ENCODE results near the gene SNAI1.
"Not testable (repeated sequence)": the region's sequence is repeated elsewhere in the genome, so short reads cannot be mapped to it uniquely, and the experiment has no call there.

The SNAI1 gene

DNA sequence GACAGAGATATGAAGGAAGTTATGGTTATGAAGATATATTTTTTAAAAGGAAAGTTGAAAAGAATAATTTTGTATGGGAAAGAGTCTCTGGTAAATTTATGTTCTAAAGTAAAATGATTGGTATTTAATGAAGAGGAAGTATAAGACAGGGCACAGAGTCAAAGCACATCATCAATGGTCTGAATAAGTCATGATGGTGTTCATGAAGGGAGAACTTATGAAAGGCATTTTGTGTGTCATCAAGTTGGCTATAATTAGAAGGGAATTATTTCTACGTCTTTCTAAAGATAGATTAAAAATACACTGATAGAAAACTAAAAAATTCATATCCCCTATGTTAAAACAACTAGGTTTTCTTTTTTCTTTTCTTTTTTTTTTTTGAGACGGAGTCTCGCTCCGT is 21.4 kb upstream of the SNAI1 start:
- FAIRE-seq (no peak), DNase-seq (ENCODE audit: insufficient read length, low spot score) (no peak)

- FAIRE-seq, result peak; percentile 33
Measured at GRCh38 chr20:49964964-49965780, 17.6 kb upstream of the SNAI1 start.

DNA sequence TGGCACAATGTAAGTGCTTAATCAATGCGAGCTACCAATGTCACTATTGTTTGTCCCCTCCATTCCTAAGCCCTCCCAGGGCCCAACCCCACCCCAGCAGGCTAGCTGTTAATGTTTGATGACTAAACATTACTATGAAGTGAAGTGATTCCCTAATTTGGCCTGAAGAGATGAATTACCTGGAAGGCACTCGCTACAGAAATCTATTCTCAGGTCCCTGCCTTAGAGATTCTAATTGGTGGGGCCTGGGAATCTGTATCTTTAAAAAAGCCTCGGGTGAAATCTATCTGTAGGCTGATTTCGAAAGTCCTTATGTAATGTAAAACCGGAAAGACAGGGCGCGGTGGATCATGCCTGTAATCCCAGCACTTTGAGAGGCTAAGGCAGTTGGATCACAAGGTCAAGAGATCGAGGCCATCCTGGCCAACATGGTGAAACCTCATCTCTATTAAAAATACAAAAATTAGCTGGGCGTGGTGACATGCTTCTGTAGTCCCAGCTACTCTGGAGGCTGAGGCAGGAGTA is 16.9 kb upstream of the SNAI1 start:
- DNase-seq (ENCODE audit: insufficient read length, low spot score) (no peak), FAIRE-seq (no peak)

More at GRCh38 chr20:49964964-49965780, 17.6 kb upstream of the SNAI1 start:
- peak; percentile 46 for DNase-seq (ENCODE audit: insufficient read length, low spot score)

GRCh38 chr20:49966861-49967260 is 15.9 kb upstream of the SNAI1 start:
- DNase-seq (ENCODE audit: insufficient read length, low spot score), result no peak
- no peak for FAIRE-seq

GRCh38 chr20:49969234-49969633 is 13.5 kb upstream of the SNAI1 start:
- FAIRE-seq (no peak), DNase-seq (ENCODE audit: insufficient read length, low spot score) (no peak)

GRCh38 chr20:49969946-49970345 is 12.8 kb upstream of the SNAI1 start:
- FAIRE-seq (no peak), DNase-seq (ENCODE audit: insufficient read length, low spot score) (no peak)

GRCh38 chr20:49970498-49970897 is 12.3 kb upstream of the SNAI1 start:
- DNase-seq (ENCODE audit: insufficient read length, low spot score), result no peak
- no peak for FAIRE-seq

DNA sequence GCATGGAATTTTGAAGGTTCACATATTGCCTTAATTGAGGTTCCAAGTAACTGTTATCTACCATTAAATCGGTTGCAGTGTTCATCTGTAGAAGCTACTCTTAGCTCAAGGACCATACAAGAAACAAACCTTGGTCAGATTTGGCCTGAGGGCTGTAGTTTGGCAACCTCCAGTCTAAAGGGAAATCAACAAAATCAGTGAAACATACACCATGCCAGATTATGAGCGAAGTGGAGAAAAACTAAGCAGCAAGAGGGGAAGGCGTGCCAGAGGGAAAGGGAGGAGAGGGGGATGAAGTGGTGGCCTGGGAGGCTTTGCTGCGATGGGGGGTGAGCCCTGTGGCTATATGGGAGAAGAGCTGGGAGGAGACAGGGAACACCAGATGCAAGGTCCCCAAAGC is 8.8 kb upstream of the SNAI1 start:
- FAIRE-seq, result no peak
- no peak for DNase-seq (ENCODE audit: insufficient read length, low spot score)

DNA sequence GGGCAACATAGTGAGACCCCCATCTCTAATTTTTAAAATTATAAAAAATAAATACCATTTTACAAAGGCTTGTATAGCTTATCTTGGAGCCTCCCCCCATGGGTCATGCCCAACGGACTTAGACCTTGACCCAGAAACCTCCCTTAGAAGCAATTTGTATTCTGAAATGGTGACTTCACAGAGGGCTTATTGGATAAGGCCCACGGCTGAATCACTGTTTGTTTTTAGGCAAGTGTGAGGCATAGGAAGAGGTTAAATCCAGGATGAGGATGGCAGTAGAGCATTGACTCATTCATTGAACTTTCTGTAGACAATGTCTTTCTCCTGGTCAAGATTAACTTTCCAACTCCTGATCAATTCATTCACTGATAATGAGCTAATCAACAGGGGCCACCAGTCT is 6.2 kb upstream of the SNAI1 start:
- DNase-seq (ENCODE audit: insufficient read length, low spot score) (no peak), FAIRE-seq (no peak)

GRCh38 chr20:49977740-49978139 is 5.0 kb upstream of the SNAI1 start:
- FAIRE-seq; DNase-seq (ENCODE audit: insufficient read length, low spot score): not testable (repeated sequence)

DNA sequence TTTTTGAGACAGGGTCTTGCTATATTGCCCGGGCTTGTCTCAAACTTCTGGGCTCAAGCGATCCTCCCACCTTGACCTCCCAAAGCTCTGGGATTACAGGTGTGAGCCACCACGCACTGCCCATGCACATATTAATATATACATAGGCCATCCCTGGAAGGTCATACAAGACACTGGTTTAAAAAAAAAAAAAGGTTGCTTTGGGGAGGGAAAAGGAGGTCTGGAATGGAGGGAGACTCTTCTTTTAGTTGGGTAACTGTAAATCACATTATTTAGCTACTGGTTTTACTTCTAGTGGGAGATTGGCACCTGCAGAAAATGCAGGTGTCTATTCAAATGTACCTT is 4.1 kb upstream of the SNAI1 start:
- DNase-seq (ENCODE audit: insufficient read length, low spot score), result no peak
- FAIRE-seq, result no peak

GRCh38 chr20:49979030-49979832 is 3.5 kb upstream of the SNAI1 start:
- FAIRE-seq (peak; percentile 37), DNase-seq (ENCODE audit: insufficient read length, low spot score) (peak; percentile 61)

DNA sequence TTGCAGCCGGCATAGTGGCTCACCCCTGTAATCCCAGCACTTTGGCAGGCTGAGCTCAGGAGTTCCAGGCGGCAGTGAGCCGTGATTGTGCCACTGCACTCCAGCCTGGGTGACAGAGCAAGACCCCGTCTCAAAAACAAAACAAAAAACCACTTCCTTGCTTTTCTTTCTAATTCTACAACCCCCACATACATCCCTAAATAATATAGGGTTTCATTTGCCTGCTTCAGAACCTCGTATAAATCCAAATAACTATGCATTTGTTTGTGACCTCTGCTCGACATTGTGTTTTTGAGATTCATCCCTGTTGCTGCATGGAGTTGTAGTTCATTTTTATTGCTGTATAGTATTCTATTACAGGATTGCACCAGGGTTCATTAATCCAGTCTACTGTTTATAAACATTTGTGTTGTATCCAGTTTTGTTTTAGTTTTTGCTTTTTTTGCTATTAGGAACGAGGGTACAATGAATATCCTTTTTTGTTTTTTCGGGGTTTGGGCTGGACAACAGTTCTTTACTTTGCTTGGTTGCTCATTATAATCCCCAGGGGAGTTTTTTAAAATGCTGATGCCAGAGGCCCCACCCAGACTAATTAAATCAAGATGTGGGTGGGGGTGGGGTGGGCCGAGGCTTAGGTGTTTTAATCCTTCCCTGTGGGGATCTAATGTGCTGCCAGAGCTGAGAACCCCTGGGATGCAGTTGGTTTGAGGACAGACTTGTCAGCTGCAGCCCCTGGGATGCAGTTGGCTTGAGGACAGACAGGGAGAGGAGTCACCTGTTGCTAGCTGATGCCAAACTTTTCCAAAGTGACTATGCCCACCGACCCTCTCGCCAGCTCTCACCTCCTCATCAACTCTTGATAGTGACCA is 2.4 kb upstream of the SNAI1 start:
- DNase-seq (ENCODE audit: insufficient read length, low spot score) (no peak), FAIRE-seq (no peak)

GRCh38 chr20:49981218-49982071 is 1.3 kb upstream of the SNAI1 start:
- DNase-seq (ENCODE audit: insufficient read length, low spot score), result no peak
- no peak for FAIRE-seq

GRCh38 chr20:49982072-49982345 is 771 bp upstream of the SNAI1 start:
- no peak for DNase-seq (ENCODE audit: insufficient read length, low spot score)

GRCh38 chr20:49983123-49983847 is 505 bp downstream of the SNAI1 start:
- DNase-seq (ENCODE audit: insufficient read length, low spot score) (no peak), FAIRE-seq (no peak)

More at GRCh38 chr20:49982072-49982345, 771 bp upstream of the SNAI1 start:
- FAIRE-seq, result no peak

- no peak for DNase-seq (ENCODE audit: insufficient read length, low spot score)
- no peak for FAIRE-seq
Measured at GRCh38 chr20:49983848-49984408, 1.1 kb downstream of the SNAI1 start.

- DNase-seq (ENCODE audit: insufficient read length, low spot score) (no peak), FAIRE-seq (no peak)
Measured at GRCh38 chr20:49984426-49985153, 1.8 kb downstream of the SNAI1 start.

Data from GM19239 (cell line).